Measurements from ENCODE around the gene IFNLR1.

DNA sequence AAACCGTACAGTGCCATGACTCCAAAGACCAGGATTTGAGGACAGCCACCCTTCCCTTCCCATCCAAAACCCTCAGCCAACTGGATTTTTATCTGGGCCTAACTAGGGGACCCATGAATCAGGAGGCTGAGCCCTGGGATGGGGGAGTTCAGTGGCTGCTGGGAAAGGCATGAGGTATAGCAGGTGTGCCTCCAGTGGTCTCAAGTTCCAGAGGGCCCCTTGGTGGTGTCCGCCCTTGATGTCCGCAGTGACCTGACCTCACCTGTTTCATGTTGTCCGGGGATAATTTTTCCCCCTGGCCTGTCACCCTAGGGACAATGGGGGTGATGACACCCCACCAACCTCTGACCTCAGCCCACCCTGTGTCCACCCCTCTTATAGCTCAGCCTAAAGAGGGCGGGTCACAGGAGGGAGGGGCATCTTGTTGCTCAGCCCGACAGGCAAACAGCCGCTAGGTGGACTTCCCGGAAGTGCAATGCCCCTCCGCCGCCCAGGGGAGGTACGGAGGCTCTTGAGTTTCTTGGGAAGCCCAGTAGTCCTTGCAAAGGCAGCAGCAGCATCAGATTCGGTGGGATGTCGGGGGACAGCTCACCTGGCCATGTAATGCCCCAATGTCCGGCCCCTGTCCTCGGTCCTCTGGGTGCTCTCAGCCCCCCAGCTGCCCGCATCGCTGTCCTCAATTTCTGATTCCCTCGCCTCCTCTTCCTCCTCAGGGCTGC lies 30.4 kb downstream of the IFNLR1 start:
- TF ChIP-seq, protein P1, sequence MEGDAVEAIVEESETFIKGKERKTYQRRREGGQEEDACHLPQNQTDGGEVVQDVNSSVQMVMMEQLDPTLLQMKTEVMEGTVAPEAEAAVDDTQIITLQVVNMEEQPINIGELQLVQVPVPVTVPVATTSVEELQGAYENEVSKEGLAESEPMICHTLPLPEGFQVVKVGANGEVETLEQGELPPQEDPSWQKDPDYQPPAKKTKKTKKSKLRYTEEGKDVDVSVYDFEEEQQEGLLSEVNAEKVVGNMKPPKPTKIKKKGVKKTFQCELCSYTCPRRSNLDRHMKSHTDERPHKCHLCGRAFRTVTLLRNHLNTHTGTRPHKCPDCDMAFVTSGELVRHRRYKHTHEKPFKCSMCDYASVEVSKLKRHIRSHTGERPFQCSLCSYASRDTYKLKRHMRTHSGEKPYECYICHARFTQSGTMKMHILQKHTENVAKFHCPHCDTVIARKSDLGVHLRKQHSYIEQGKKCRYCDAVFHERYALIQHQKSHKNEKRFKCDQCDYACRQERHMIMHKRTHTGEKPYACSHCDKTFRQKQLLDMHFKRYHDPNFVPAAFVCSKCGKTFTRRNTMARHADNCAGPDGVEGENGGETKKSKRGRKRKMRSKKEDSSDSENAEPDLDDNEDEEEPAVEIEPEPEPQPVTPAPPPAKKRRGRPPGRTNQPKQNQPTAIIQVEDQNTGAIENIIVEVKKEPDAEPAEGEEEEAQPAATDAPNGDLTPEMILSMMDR (IDR thresholded peaks at IDR 0.05): no peak
- TF ChIP-seq POLR2A (IDR thresholded peaks at IDR 0.05): no peak

Data from testis (tissue), 2 donors.